Fibroblast of lung (primary cell): ENCODE measurements around the gene TMEM117. TPM values are rescaled to one million over a fixed set of nuclear protein-coding genes. Genes with fewer than 3 reads are reported as not detected.

Experiments
- DNase-seq, 2 donors: peaks; one replicate each; pipeline versions ENCODE4 v3.0.0 to v3.0.0-alpha.2; 2010; ENCODE audit warnings: low read depth in 2 of 2
- H2AFZ ChIP-seq: 2 replicates; pipeline ENCODE4 v1.5.1; 2012; ENCODE audit warnings: low read length, control low read depth, inconsistent platforms
- H3K27ac ChIP-seq: 2 replicates; pipeline ENCODE4 v1.5.1; 2011; ENCODE audit warnings: low read length, control low read depth; ENCODE audit not compliant: insufficient read depth
- H3K27me3 ChIP-seq: 2 replicates; pipeline ENCODE4 v1.5.1; 2011; ENCODE audit warnings: mild to moderate bottlenecking, low read length; ENCODE audit not compliant: control insufficient read depth, insufficient read depth
- H3K36me3 ChIP-seq: 2 replicates; pipeline ENCODE4 v1.5.1; 2011; ENCODE audit warnings: low read length; ENCODE audit not compliant: control insufficient read depth, insufficient read depth
- H3K4me1 ChIP-seq: 2 replicates; pipeline ENCODE4 v1.5.1; 2011; ENCODE audit warnings: low read length; ENCODE audit not compliant: control insufficient read depth, insufficient read depth; ENCODE audit errors: extremely low read depth
- H3K4me2 ChIP-seq: 2 replicates; pipeline ENCODE4 v1.5.1; 2011; ENCODE audit warnings: low read length, control low read depth; ENCODE audit not compliant: insufficient read depth; ENCODE audit errors: extremely low read depth
- H3K4me3 ChIP-seq, 4 experiments: fragments of 200-600 bp in 1 of 4; sonication (generic) in 1 of 4; replicated peaks in 1 of 4; 2 replicates each; pipeline ENCODE4 v1.5.1; 2011 to 2016; ENCODE audit warnings: low read length in 4 of 4, low read depth in 3 of 4, mild to moderate bottlenecking in 3 of 4, control low read depth in 2 of 4, inconsistent platforms in 1 of 4, mixed read lengths in 1 of 4; ENCODE audit not compliant: insufficient read depth in 1 of 4; ENCODE audit errors: control extremely low read depth in 1 of 4
- H3K79me2 ChIP-seq: 2 replicates; pipeline ENCODE4 v1.5.1; 2012; ENCODE audit warnings: mild to moderate bottlenecking, low read length, inconsistent platforms; ENCODE audit not compliant: control insufficient read depth, insufficient read depth
- H3K9ac ChIP-seq: 2 replicates; pipeline ENCODE4 v1.5.1; 2011; ENCODE audit warnings: mild to moderate bottlenecking, low read length, control low read depth; ENCODE audit not compliant: insufficient read depth
- H3K9me3 ChIP-seq: 2 replicates; pipeline ENCODE4 v1.5.1; 2012; ENCODE audit warnings: low read depth, low read length; ENCODE audit not compliant: control insufficient read depth, insufficient read depth
- H4K20me1 ChIP-seq: 2 replicates; pipeline ENCODE4 v1.5.1; 2011; ENCODE audit warnings: low read length; ENCODE audit not compliant: control insufficient read depth, insufficient read depth; ENCODE audit errors: extremely low read depth
- CTCF ChIP-seq, 2 donors: IDR thresholded peaks in 1 of 2; conservative IDR thresholded peaks in 1 of 2; 1 replicate in 1 of 2; 2 replicates in 1 of 2; pipeline ENCODE4 v1.5.1; 2011 to 2012; ENCODE audit warnings: low read length in 2 of 2, control low read depth in 1 of 2, inconsistent platforms in 1 of 2, low read depth in 1 of 2, mild to moderate bottlenecking in 1 of 2
- EZH2 ChIP-seq: IDR thresholded peaks from 2 replicates; pipeline ENCODE4 v1.5.1; 2012; ENCODE audit warnings: low read length, control low read depth, mild to moderate bottlenecking; ENCODE audit errors: missing control alignments
- polyA plus RNA-seq, 2 donors: library from polyadenylated mRNA; depleted of rRNA in 1 of 2; stranded (reverse) in 1 of 2; unstranded in 1 of 2; fragments of >200 nt; gene quantifications; 2 replicates each; pipeline ENCODE4 v1.2.1, GENCODE V29; 2011 to 2012; ENCODE audit warnings: missing spikeins in 1 of 2
- total RNA-seq: library from RNA; depleted of rRNA; stranded (reverse); fragments of >200 nt; gene quantifications from 2 replicates; pipeline ENCODE4 v1.2.1, GENCODE V29; 2014

Gene TMEM117
- total and polyA plus RNA-seq, 2 donors (not counting 1 experiment from before 2014, with no cell fraction given): 7.6 to 7.8 TPM

GRCh38 chr12:44076871-44077270, 241.0 kb downstream of the TMEM117 start:
- Histone ChIP-seq H3K36me3 (no peaks in the 10 kb centered on the region), H3K4me2 (no peak overlapping the region), H3K4me1 (no peaks in the 10 kb centered on the region), H3K27me3 (no peaks in the 10 kb centered on the region), H3K27ac (no peak overlapping the region), H3K4me3 (no peak overlapping the region), H3K9ac (no peak overlapping the region), H3K79me2 (no peaks in the 10 kb centered on the region), H4K20me1 (no peaks in the 10 kb centered on the region), H2AFZ (no peak overlapping the region), H3K9me3 (no peaks in the 10 kb centered on the region)
- TF ChIP-seq CTCF (conservative IDR thresholded peaks at IDR 0.05 in 1 of 2, IDR thresholded peaks at IDR 0.05 in 1 of 2; ENCODE audit: low read depth in 1 of 2, low read length in 2 of 2) (no peak), EZH2 (no peak)
- DNase-seq: no peak

DNA sequence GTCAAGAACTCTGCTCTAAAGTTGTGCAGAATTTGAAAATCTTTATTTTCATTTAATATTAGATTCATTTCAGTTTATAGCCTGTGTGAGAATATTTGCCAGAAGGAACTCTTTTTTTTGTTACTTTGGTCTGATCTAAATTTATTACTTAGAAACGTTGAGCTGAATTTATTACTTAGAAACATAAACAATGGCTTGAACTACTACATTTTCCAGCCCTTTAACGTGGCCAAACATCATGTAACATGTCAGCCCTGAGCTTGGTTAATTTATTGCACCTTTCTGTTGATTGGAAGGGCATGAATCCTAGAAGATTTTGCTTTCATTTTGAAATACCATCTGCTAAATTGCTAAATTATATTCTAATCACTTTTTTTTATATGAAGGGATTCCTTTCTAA, 241.4 kb downstream of the TMEM117 start:
- Histone ChIP-seq H3K4me1 (no peaks in the 10 kb centered on the region), H3K36me3 (no peaks in the 10 kb centered on the region), H3K27me3 (no peaks in the 10 kb centered on the region), H3K9ac (no peak overlapping the region), H2AFZ (no peak overlapping the region), H3K4me2 (no peak overlapping the region), H4K20me1 (no peaks in the 10 kb centered on the region), H3K4me3 (no peak overlapping the region), H3K9me3 (no peaks in the 10 kb centered on the region), H3K27ac (no peak overlapping the region), H3K79me2 (no peaks in the 10 kb centered on the region)
- DNase-seq: peak in 1 of 2 donors; percentile 7
- TF ChIP-seq EZH2: no peak
- TF ChIP-seq CTCF (conservative IDR thresholded peaks at IDR 0.05 in 1 of 2, IDR thresholded peaks at IDR 0.05 in 1 of 2; ENCODE audit: low read depth in 1 of 2, low read length in 2 of 2): no peak

DNA sequence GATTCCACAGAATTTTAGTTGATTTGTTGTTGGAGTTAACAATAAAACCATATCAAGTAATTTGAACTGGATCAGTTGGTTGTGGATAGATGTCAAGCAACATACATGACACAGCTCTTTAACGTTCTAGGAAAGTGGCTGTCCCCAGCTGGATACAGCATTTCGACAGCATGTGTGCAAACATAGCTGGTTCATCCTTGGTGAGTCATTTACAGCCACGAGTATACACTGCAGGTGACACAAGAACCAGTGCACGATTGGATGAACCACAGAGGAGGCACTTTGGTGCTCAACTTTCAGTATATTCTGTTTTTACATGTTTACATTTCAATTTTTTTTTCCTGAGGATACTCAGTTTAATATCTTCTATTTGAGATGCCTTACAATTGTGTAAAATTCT, 242.4 kb downstream of the TMEM117 start:
- H4K20me1 ChIP-seq: no peaks in the 10 kb centered on the region
- no peak for TF ChIP-seq EZH2
- no peak for TF ChIP-seq CTCF (conservative IDR thresholded peaks at IDR 0.05 in 1 of 2, IDR thresholded peaks at IDR 0.05 in 1 of 2; ENCODE audit: low read depth in 1 of 2, low read length in 2 of 2)
- no peaks in the 10 kb centered on the region for H3K9me3 ChIP-seq
- no peaks in the 10 kb centered on the region for H3K4me1 ChIP-seq
- H3K27ac ChIP-seq: no peak overlapping the region
- H3K36me3 ChIP-seq: no peaks in the 10 kb centered on the region
- no peak overlapping the region for H2AFZ ChIP-seq
- no peak for DNase-seq
- no peak overlapping the region for H3K4me2 ChIP-seq
- no peak overlapping the region for H3K9ac ChIP-seq
- no peaks in the 10 kb centered on the region for H3K79me2 ChIP-seq
- no peak overlapping the region for H3K4me3 ChIP-seq
- no peaks in the 10 kb centered on the region for H3K27me3 ChIP-seq
